GM23338 (cell line): Measurements from ENCODE around the gene SLC45A1.

Experiments used
- CREB1 ChIP-seq: fragments of 250-450 bp; sonication (Bioruptor Pico); IDR thresholded peaks from 2 replicates; pipeline ENCODE4 v1.5.0; 2020; ENCODE audit warnings: low read depth, mild to moderate bottlenecking, moderate library complexity
- CTCF ChIP-seq, 2 experiments: fragments of 200-600 bp in 1 of 2; sonication (generic) in 1 of 2; conservative IDR thresholded peaks; 2 replicates each; pipeline versions ENCODE4 v1.5.1 to v1.6.1; 2016 to 2017; ENCODE audit warnings: antibody characterized with exemption in 2 of 2, low read depth in 2 of 2, mild to moderate bottlenecking in 2 of 2, moderate library complexity in 1 of 2
- POLR2AphosphoS5 ChIP-seq: IDR thresholded peaks from 2 replicates; pipeline ENCODE4 v1.6.1; 2016; ENCODE audit warnings: antibody characterized with exemption, low read depth

- TF ChIP-seq CTCF (conservative IDR thresholded peaks at IDR 0.05; ENCODE audit: low read depth in 2 of 2), result no peak
- TF ChIP-seq POLR2AphosphoS5, result no peak
- TF ChIP-seq CREB1, result no peak
Measured at GRCh38 chr1:8376358-8376840, 58.5 kb downstream of the SLC45A1 start.
